H1 (cell line): ENCODE measurements around the gene SSX2IP. TPM values are rescaled to one million over a fixed set of nuclear protein-coding genes. Genes with fewer than 3 reads are reported as not detected.

Experiments used
- CTCF ChIA-PET: fragments of 300-600 bp; sonication (Branson Sonifier 250); formaldehyde crosslinking; loops from one replicate; lab custom pipeline; 2021; ENCODE audit not compliant: partially characterized antibody; lab: Charles Lee
- POLR2A ChIA-PET: fragments of 300-600 bp; sonication (Branson Sonifier 250); formaldehyde crosslinking; loops from one replicate; lab custom pipeline; 2021; ENCODE audit warnings: inconsistent platforms; ENCODE audit not compliant: partially characterized antibody; lab: Charles Lee
- DNase-seq, 2 experiments: peaks; one replicate each; pipeline versions ENCODE4 v3.0.0 to v3.0.0-alpha.2; 2010 to 2022; ENCODE audit warnings: low spot score in 2 of 2, low read depth in 1 of 2, mixed read lengths in 1 of 2
- FAIRE-seq: peaks from 2 replicates; lab custom pipeline; 2011; peaks lifted over from hg19 to GRCh38; lab: Jason Lieb, UNC
- H2AFZ ChIP-seq: 2 replicates; pipeline ENCODE4 v1.8.1; 2012; ENCODE audit warnings: low read length, inconsistent platforms
- H2AK5ac ChIP-seq: 2 replicates; pipeline ENCODE4 v1.6.1; 2013; ENCODE audit warnings: low read depth, low read length
- H2BK120ac ChIP-seq: replicated peaks from 2 replicates; pipeline ENCODE3; 2013; ENCODE audit warnings: low read depth, low read length, inconsistent platforms
- H2BK12ac ChIP-seq: 2 replicates; pipeline ENCODE4 v1.6.1; 2013; ENCODE audit warnings: low read depth, low read length
- H2BK15ac ChIP-seq: 2 replicates; pipeline ENCODE4 v1.6.1; 2013; ENCODE audit warnings: low read length
- H2BK20ac ChIP-seq: 2 replicates; pipeline ENCODE4 v1.6.1; 2013; ENCODE audit warnings: low read length
- H2BK5ac ChIP-seq: 2 replicates; pipeline ENCODE4 v1.6.1; 2013; ENCODE audit warnings: low read depth, low read length
- H3K14ac ChIP-seq: 2 replicates; pipeline ENCODE4 v1.6.1; 2013; ENCODE audit warnings: inconsistent platforms; ENCODE audit not compliant: insufficient read length
- H3K18ac ChIP-seq: 2 replicates; pipeline ENCODE4 v1.6.1; 2013; ENCODE audit warnings: low read length; ENCODE audit errors: extremely low read depth
- H3K23ac ChIP-seq: 2 replicates; pipeline ENCODE4 v1.6.1; 2013; ENCODE audit warnings: inconsistent platforms; ENCODE audit not compliant: insufficient read length
- H3K23me2 ChIP-seq: 2 replicates; pipeline ENCODE4 v1.6.1; 2013; ENCODE audit warnings: low read depth, low read length
- H3K27ac ChIP-seq: 2 replicates; pipeline ENCODE4 v1.6.1; 2011; ENCODE audit warnings: low read depth, low read length, inconsistent platforms
- H3K27me3 ChIP-seq, 4 experiments: replicated peaks in 1 of 4; 1 replicate in 1 of 4; 2 replicates in 3 of 4; pipeline versions ENCODE4 v1.6.1 to v1.8.1; 2011 to 2013; ENCODE audit warnings: low read length in 3 of 4, mild to moderate bottlenecking in 3 of 4, inconsistent platforms in 2 of 4, mixed read lengths in 2 of 4, moderate library complexity in 1 of 4; ENCODE audit not compliant: control insufficient read depth in 3 of 4, insufficient read depth in 3 of 4; ENCODE audit errors: extremely low read depth in 1 of 4
- H3K36me3 ChIP-seq, 4 experiments: 2 replicates each; pipeline versions ENCODE4 v1.6.1 to v1.8.1; 2011 to 2013; ENCODE audit warnings: mild to moderate bottlenecking in 4 of 4, low read length in 3 of 4, moderate library complexity in 2 of 4, control low read depth in 1 of 4, inconsistent platforms in 1 of 4; ENCODE audit not compliant: insufficient read depth in 4 of 4, control insufficient read depth in 2 of 4
- H3K4ac ChIP-seq: replicated peaks from 2 replicates; pipeline ENCODE3; 2013; ENCODE audit warnings: low read length, low read depth, mixed read lengths, inconsistent platforms; ENCODE audit not compliant: insufficient read length
- H3K4me1 ChIP-seq, 4 experiments: replicated peaks in 1 of 4; 1 replicate in 1 of 4; 2 replicates in 3 of 4; pipeline versions ENCODE4 v1.6.1 to v1.8.1; 2011 to 2013; ENCODE audit warnings: low read length in 3 of 4, inconsistent platforms in 2 of 4, mixed read lengths in 1 of 4; ENCODE audit not compliant: insufficient read depth in 4 of 4, control insufficient read depth in 3 of 4
- H3K4me2 ChIP-seq, 2 experiments: 2 replicates each; pipeline versions ENCODE4 v1.6.1 to v1.8.1; 2011 to 2013; ENCODE audit warnings: low read depth in 2 of 2, low read length in 2 of 2, control low read depth in 1 of 2, inconsistent platforms in 1 of 2, mild to moderate bottlenecking in 1 of 2; ENCODE audit not compliant: insufficient read depth in 1 of 2
- H3K4me3 ChIP-seq, 4 experiments: fragments of 200-600, 300-600 bp in 1 of 4; sonication (generic), shearing (Covaris generic), sonication (Bioruptor Twin) in 1 of 4; 2 replicates each; pipeline versions ENCODE4 v1.5.1 to v1.8.1; 2011 to 2016; ENCODE audit warnings: low read length in 4 of 4, low read depth in 3 of 4, control low read depth in 2 of 4, inconsistent platforms in 2 of 4, mild to moderate bottlenecking in 2 of 4, mixed read lengths in 1 of 4, moderate library complexity in 1 of 4; ENCODE audit not compliant: insufficient read depth in 2 of 4; ENCODE audit errors: extremely low read depth in 1 of 4
- H3K56ac ChIP-seq: replicated peaks from 2 replicates; pipeline ENCODE3; 2013; ENCODE audit warnings: low read depth, mild to moderate bottlenecking, mixed read lengths, low read length, inconsistent platforms; ENCODE audit not compliant: insufficient read length
- H3K79me1 ChIP-seq: 2 replicates; pipeline ENCODE4 v1.6.1; 2013; ENCODE audit warnings: low read depth, low read length, control low read depth
- H3K79me2 ChIP-seq, 2 experiments: 2 replicates each; pipeline versions ENCODE4 v1.6.1 to v1.8.1; 2012 to 2013; ENCODE audit warnings: low read length in 2 of 2, mild to moderate bottlenecking in 2 of 2, inconsistent platforms in 1 of 2; ENCODE audit not compliant: insufficient read depth in 2 of 2, control insufficient read depth in 1 of 2
- H3K9ac ChIP-seq, 4 experiments: replicated peaks in 1 of 4; 1 replicate in 1 of 4; 2 replicates in 3 of 4; pipeline versions ENCODE4 v1.6.1 to v1.8.1; 2011 to 2013; ENCODE audit warnings: low read depth in 3 of 4, low read length in 3 of 4, control low read depth in 2 of 4, mild to moderate bottlenecking in 2 of 4, moderate library complexity in 2 of 4, inconsistent platforms in 1 of 4; ENCODE audit errors: extremely low read depth in 1 of 4
- H3K9me3 ChIP-seq, 2 experiments: 2 replicates each; pipeline versions ENCODE4 v1.6.1 to v1.8.1; 2012 to 2013; ENCODE audit warnings: mild to moderate bottlenecking in 2 of 2, moderate library complexity in 2 of 2, control low read depth in 1 of 2, inconsistent platforms in 1 of 2, low read depth in 1 of 2, low read length in 1 of 2, mixed read lengths in 1 of 2; ENCODE audit not compliant: insufficient read depth in 2 of 2
- H4K20me1 ChIP-seq, 2 experiments: replicated peaks in 1 of 2; 2 replicates each; pipeline versions ENCODE3 to v1.8.1; 2011 to 2013; ENCODE audit warnings: inconsistent platforms in 2 of 2, low read length in 2 of 2, mild to moderate bottlenecking in 1 of 2; ENCODE audit not compliant: insufficient read depth in 2 of 2, control insufficient read depth in 1 of 2
- H4K5ac ChIP-seq: 2 replicates; pipeline ENCODE4 v1.6.1; 2013; ENCODE audit warnings: low read length, low read depth, mixed read lengths, inconsistent platforms; ENCODE audit not compliant: insufficient read length
- H4K8ac ChIP-seq: 2 replicates; pipeline ENCODE4 v1.8.0; 2013; ENCODE audit warnings: mild to moderate bottlenecking, moderate library complexity, low read length, inconsistent platforms; ENCODE audit not compliant: insufficient read depth; ENCODE audit errors: extremely low read depth
- H4K91ac ChIP-seq: replicated peaks from 2 replicates; pipeline ENCODE3; 2013; ENCODE audit warnings: low read length, mixed read lengths, inconsistent platforms; ENCODE audit not compliant: insufficient read length
- CREB1 ChIP-seq: IDR thresholded peaks from 2 replicates; pipeline ENCODE4 v1.6.1; 2012; ENCODE audit warnings: inconsistent platforms
- EGR1 ChIP-seq: IDR thresholded peaks from 2 replicates; pipeline ENCODE4 v1.6.1; 2011; ENCODE audit warnings: low read depth, low read length, borderline replicate concordance
- FOSL1 ChIP-seq: IDR thresholded peaks from 2 replicates; pipeline ENCODE4 v1.6.1; 2011; ENCODE audit warnings: mild to moderate bottlenecking, low read depth, low read length, moderate library complexity; ENCODE audit not compliant: insufficient read depth
- HDAC6 ChIP-seq: IDR thresholded peaks from one replicate; pipeline ENCODE4 v1.7.1; 2012; ENCODE audit warnings: low read depth, mild to moderate bottlenecking, inconsistent platforms, low read length, moderate library complexity
- JUN ChIP-seq: IDR thresholded peaks from 2 replicates; pipeline ENCODE4 v1.6.1; 2011; ENCODE audit warnings: low read depth, mild to moderate bottlenecking, improper control_type of control experiment, low read length
- POLR2A ChIP-seq, 2 experiments: IDR thresholded peaks; 1 replicate in 1 of 2; 2 replicates in 1 of 2; pipeline ENCODE4 v1.6.1; 2011; ENCODE audit warnings: low read depth in 2 of 2, low read length in 2 of 2, mild to moderate bottlenecking in 2 of 2; ENCODE audit errors: control extremely low read depth in 1 of 2
- POLR2AphosphoS5 ChIP-seq: IDR thresholded peaks from 2 replicates; pipeline ENCODE4 v1.6.1; 2011; ENCODE audit warnings: low read depth, low read length
- RBBP5 ChIP-seq: IDR thresholded peaks from 2 replicates; pipeline ENCODE4 v1.7.1; 2012; ENCODE audit warnings: low read depth, mild to moderate bottlenecking, inconsistent platforms, low read length, moderate library complexity, borderline replicate concordance
- RFX5 ChIP-seq: IDR thresholded peaks from 2 replicates; pipeline ENCODE4 v1.6.1; 2011; ENCODE audit warnings: low read depth, low read length, improper control_type of control experiment, borderline replicate concordance
- TCF12 ChIP-seq: IDR thresholded peaks from 2 replicates; pipeline ENCODE4 v1.6.1; 2011; ENCODE audit warnings: low read depth, mild to moderate bottlenecking, low read length
- USF2 ChIP-seq: IDR thresholded peaks from 2 replicates; pipeline ENCODE4 v1.6.1; 2011; ENCODE audit warnings: low read length, improper control_type of control experiment
- WGBS, 2 experiments: shearing (Covaris generic) in 1 of 2; methylation state at CpG; one replicate each; pipeline versions ENCODE4 v1.1.6 to v1.1.7; 2013 to 2015; ENCODE audit warnings: low lambda C conversion rate in 2 of 2, mixed read lengths in 2 of 2, inconsistent platforms in 1 of 2, low coverage in 1 of 2, missing lambda C conversion rate in 1 of 2; ENCODE audit not compliant: insufficient replicate concordance in 2 of 2, insufficient coverage in 1 of 2, insufficient read length in 1 of 2; ENCODE audit errors: extremely low coverage in 1 of 2, missing lambda C conversion rate in 1 of 2; 5-methylcytosine and 5-hydroxymethylcytosine counted together
- polyA plus RNA-seq, 7 experiments: library from polyadenylated mRNA; depleted of rRNA in 3 of 7; stranded (reverse) in 5 of 7; unstranded in 2 of 7; fragments of >200 nt in 5 of 7; fragments of 200-250 nt in 2 of 7; gene quantifications; 1 replicate in 5 of 7; 2 replicates in 1 of 7; 4 replicates in 1 of 7; pipeline versions ENCODE4 v1.2.1 to v1.2.3, GENCODE V29; 2011 to 2013; ENCODE audit warnings: missing spikeins in 2 of 7, mixed read lengths in 2 of 7
- total RNA-seq: library from RNA; stranded (reverse); fragmentation: NEBNext Ultra II Directional; extraction: Animal tissue kit (Norgen Biotek cat#: 25700); gene quantifications from 2 replicates; pipeline ENCODE4 v1.2.1, GENCODE V29; 2021
- TF ChIP-seq, protein P1 (sequence below): IDR thresholded peaks from 2 replicates; pipeline ENCODE4 v1.6.1; 2012; ENCODE audit warnings: inconsistent platforms

Gene SSX2IP
- total and polyA plus RNA-seq, 2 of the 8 experiments (the other 6 are each of a cell fraction or from before 2014, with no cell fraction given), result 4.0 to 31.3 TPM

DNA sequence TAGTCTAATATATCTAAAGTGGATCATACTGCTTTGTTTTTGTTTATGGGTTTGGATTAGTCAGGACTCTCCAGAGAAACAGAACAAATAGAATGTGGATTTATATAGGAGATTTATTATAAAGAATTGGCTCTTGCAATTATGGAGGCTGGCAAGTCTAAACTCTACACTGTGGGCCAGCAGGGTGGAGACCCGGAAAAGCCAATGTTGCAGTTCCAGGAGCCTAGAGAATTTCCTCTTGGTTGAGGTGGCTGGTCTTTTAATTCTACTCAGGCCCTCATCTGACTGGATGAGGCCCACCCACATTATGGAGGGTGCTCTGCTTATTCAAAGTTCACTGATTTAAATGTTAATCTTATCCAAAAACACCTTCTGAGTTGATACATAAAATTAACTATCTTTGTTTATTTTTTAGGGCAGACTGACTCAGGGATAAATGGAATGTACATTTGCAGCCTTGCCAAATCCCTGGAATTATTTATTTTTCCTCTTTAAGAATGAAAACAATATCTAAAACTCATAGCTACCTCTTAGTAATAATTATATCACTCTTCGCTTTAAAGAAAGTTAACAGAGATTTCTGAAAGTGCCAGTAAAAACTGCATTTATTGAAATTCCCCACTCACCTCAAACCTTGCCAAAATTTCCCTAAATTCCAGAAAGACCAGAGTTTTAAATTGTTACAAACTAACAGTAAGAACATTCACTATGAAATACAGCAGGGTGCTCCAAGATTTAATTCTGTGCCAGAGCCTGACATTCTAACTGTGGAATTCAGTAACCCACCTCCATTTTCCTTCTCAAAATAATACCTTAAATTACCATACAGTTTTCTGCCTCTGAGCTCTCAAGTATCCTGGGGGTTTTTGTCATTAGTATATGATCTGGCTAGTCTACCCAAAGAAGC, 36.6 kb upstream of the SSX2IP start:
- Histone ChIP-seq H4K20me1 (no peaks in the 10 kb centered on the region), H3K14ac (no peak overlapping the region), H3K9me3 (no peaks in the 10 kb centered on the region), H2BK5ac (no peak overlapping the region), H3K23ac (no peak overlapping the region), H3K4me1 (peaks cover 0 to 5% (median 0%) of the 10 kb centered on the region in 4 experiments; a peak in 2 of 7 replicates), H3K36me3 (no peaks in the 10 kb centered on the region), H2AK5ac (no peak overlapping the region), H3K23me2 (no peaks in the 10 kb centered on the region), H3K9ac (no peak overlapping the region), H3K79me1 (no peaks in the 10 kb centered on the region), H3K56ac (no peak overlapping the region), H3K79me2 (no peaks in the 10 kb centered on the region), H4K91ac (no peak overlapping the region), H2BK12ac (no peak overlapping the region), H3K18ac (no peak overlapping the region), H4K8ac (no peak overlapping the region), H3K4me3 (no peak overlapping the region), H2BK20ac (no peak overlapping the region), H2BK120ac (no peak overlapping the region), H3K4ac (no peak overlapping the region), H2BK15ac (no peak overlapping the region), H4K5ac (no peak overlapping the region), H3K27ac (no peak overlapping the region), H2AFZ (no peak overlapping the region), H3K4me2 (no peak overlapping the region), H3K27me3 (no peaks in the 10 kb centered on the region)
- ChIA-PET CTCF (interaction anchor here (0.6 to 5.0 kb wide), 8 partner anchors 9 to 1030 kb away, joined by 3 to 50 read pairs (median 4); no protein-coding TSS in a partner anchor), POLR2A (interaction anchor here (0.6 kb wide), 1 partner anchor 168 kb away, joined by 4 read pairs; no protein-coding TSS in a partner anchor)
- WGBS, 2 experiments, result 92% methylated on average over 2 of the region's 2 CpGs; no CpG with 5 or more reads in 1 of the 2 experiments
- FAIRE-seq, result no peak
- DNase-seq, result no peak
- TF ChIP-seq JUN, result no peak
- no peak for TF ChIP-seq EGR1
- TF ChIP-seq FOSL1, result no peak
- TF ChIP-seq HDAC6, result no peak
- no peak for TF ChIP-seq USF2
- no peak for TF ChIP-seq RBBP5
- no peak for TF ChIP-seq TCF12
- TF ChIP-seq, protein P1, sequence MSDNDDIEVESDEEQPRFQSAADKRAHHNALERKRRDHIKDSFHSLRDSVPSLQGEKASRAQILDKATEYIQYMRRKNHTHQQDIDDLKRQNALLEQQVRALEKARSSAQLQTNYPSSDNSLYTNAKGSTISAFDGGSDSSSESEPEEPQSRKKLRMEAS, result no peak
- no peak for TF ChIP-seq RFX5
- TF ChIP-seq POLR2AphosphoS5, result no peak
- no peak for TF ChIP-seq POLR2A (IDR thresholded peaks at IDR 0.05; ENCODE audit: control extremely low read depth in 1 of 2, low read depth in 2 of 2, low read length in 2 of 2)
- TF ChIP-seq CREB1, result no peak
